Measurements from ENCODE around the gene STIM1.
"Not testable (repeated sequence)": the region's sequence is repeated elsewhere in the genome, so short reads cannot be mapped to it uniquely, and the experiment has no call there.

Gene STIM1

GRCh38 chr11:3856856-3857553 lies 1.5 kb downstream of the STIM1 start:
- no peak for DNase-seq

DNA sequence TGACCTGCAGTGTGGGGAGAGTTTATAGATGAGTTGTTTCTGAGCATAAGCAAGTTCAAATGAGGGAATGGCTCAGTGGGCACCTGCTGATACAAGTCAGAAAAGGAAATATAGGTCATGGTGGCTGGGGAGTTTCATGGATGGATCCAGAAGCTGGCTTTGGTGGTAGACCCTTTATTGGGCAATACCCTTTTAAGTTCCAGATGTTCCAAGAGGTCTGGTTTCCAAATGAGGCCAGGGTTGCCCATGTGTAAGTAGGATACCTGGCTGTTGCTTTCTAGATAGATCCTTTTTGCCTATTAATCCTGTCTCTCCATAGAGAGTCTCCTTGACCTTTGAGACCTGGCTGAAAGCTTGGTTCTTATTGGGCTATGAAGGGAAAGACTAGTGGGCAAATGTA lies 2.2 kb downstream of the STIM1 start:
- DNase-seq: no peak

DNA sequence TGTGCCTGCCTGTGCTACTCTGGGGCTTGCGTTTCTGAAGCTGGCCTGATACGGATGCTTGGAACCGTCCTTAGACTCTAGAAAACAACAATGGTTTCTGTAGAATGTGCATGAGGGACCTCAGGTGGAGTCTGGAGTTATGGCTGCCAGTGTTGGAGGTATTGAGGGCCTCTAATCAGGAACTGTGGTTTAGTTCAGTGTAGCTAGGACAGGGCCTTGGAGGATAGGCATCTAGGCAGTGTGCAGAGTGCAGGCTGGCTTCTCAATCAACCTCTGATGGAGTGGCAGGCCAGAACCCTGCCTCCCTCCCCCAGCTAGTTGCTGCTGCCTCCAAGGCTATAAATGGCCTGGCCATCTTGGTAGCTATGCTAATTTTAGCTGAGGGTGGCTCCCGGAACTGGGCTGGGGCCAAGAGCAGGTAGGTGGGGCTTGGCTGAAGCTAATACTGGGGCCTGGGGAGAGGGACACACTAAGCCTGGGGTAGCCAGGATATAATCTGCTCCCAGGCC lies 4.0 kb downstream of the STIM1 start:
- DNase-seq: no peak

DNA sequence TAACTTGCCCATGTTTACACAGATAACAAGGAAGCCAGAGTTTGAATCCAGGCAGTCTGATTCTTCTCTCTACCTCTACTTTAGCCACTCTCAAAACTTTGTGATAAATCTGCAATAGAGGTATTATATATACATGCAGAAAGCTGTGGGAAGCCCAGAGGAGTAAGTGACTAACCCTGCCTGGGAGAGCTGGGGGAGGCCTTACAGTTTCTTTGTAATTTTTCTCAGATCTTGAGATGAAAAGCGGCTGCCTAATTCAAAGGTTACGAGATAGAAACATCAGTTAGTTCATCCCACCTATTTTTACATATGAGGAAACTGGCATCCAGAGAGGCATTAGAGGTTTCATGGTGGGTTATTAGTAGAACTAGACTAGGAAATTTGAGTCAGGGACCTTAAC lies 4.9 kb downstream of the STIM1 start:
- peak; percentile 59 for DNase-seq

DNA sequence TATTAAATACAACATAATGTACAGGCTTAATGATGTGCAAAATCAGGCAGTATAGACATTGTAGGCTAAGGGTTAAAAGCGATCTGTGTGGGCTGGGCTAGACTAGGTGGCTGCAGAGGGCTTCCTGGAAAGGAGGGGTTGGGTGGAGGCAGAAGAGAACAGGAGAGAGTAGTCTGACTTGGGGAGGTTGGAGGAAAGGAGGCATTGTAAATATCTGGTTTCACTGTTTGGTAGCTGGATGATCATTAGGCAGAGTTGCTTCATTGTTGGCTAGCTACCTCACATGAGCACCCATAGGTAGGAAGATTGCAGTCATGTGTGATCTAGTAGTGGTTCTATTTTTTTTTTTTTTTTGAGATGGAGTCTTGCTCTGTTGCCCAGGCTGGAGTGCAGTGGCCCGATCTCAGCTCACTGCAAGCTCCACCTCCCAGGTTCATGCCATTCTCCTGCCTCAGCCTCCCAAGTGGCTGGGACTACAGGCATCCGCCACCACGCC lies 5.5 kb downstream of the STIM1 start:
- not testable (repeated sequence) for DNase-seq

GRCh38 chr11:3861683-3862082 lies 6.2 kb downstream of the STIM1 start:
- DNase-seq: no peak

DNA sequence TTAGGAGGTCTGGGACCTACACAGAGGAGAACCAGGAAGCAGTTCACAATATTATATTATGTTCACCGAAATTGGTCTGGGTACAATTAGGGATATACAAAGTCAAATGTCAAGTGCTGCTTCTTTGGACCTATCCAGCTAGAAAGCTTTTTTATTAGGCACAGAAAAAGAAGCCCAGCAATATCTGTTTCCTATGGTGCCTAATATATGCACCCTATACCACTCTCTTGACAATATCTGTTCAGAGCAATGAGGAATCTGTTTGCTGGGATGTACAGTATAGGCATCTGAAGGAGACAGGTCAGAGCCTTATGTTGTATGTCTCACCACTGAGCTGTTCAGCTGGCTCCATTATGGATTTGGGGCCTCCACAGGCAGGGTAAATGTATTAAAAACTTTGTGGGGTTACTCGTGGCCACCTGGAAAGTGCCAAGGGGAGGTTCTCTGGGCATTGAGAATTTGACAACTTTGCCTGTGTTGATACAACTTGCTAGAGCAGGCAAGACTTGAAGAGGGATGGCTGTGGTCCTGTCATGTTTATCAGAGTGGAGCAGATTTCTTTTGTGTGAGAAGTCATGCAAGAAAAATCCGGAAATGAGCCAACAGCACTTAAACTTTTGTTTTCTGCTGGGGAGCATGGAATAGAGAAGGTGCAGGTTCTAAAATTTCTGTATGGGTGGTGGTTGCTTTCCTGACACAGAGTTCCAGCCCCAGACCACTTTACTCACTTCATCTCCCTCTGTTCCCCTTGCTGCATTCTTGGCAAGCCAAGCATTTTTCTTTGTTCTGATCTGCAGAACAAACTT lies 10.1 kb downstream of the STIM1 start:
- no peak for DNase-seq

- no peak for DNase-seq
These were observed 10.7 kb downstream of the STIM1 start for GRCh38 chr11:3866206-3866605.

- no peak for DNase-seq
These were observed 11.4 kb downstream of the STIM1 start for GRCh38 chr11:3866836-3867208.

DNA sequence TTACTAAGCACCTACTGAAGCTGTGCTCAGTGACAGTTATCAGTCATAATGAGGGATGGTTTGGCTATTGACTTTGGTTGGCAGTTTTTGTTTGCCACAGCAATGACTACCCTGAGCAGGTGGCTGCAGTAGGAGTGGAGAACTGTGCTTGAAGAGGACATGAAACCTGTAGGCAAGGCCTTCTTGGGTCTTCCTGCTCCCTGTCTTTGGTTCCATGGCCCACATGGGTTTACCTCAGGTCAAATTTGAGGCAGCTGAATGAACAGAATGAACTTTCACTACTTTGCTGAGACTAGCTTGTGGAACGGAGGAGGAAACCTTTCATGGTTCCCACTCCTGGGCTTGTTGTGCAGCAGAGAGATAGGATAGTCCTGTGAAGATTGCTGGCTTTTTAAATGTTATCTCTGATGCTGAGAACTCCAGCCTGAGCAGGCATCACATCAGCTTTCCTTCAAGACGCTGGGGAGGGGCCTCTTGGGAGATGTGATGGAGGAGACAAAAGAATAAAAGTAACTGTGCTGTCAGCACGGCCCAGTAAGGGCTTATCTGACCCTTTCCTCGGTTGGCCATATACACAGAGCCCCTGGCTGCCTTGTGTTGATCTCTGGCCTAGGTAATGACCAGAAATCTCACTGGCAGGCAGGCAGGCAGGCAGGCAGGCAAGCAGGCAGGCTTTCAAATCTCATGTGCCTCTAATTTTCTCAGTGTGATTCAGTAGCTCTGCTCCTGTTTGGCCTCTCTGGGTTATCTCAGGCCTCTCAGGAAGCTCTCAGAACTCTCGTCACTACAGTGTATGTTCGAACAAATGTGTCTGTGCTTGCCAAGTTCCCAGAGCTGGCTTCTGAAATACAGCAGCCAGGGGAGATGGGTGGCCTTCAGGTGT lies 12.0 kb downstream of the STIM1 start:
- peak; percentile 53 for DNase-seq

GRCh38 chr11:3873712-3874349 lies 18.4 kb downstream of the STIM1 start:
- DNase-seq: no peak

DNA sequence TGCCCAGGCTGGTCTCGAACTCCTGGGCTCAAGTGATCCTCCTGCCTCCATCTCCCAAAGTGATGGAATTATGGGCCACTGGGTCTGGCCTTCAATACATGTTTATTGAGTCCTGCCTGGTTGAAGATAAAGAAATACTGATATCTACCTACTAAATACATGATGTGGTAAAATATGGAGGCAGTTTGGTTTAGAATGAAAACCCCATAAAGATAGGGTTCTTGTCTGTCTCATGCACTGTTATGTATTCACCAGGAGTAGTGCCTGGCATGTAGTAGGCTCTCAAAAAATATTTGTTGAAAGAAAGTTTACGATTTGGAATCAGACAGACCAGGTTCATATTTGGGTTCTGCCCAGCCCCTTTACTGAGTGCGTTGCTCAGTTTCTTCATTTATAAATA lies 21.1 kb downstream of the STIM1 start:
- no peak for DNase-seq

DNA sequence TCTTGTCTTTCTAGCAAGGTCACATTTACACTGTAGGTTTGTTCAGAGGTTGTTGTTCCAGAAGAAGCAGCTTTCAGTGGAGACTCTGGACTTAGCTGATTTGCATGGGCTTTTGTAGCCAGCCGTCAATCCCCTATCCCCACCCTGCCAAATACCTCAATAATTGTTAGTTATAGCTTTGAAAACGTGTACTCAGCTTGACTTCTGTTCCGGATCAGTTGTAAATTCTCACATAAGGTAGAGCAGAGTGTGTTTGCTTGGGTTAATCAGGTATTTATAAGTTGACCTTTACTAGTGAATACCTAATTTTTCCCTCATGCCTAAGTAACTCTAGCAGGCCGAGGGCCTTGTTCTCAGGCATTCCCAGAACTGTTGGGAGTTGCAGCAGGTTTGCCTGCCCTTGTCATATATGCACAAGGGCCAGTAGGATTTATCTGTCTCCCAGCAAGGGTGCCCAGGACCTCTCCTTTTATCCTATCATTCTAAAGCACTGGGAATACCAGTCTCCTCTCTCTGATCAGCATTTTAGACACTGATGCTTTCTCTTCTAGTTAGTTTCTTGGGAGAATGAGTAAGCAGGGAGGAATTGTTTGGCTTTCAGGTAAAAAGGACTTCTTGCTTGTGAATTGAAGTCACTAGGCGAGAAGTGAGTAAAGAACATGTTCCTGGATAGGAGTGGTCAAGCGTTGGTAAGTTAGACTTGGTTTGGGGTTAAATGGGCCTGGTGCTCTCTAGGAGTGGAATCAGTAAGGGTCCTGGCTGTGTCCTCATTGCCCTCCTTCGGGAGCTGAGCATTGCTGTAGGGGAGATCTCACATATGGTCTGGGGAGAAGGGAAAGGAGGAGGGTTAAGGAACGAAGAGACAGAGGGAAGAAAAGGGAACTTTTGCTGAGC lies 22.1 kb downstream of the STIM1 start:
- DNase-seq: no peak

DNA sequence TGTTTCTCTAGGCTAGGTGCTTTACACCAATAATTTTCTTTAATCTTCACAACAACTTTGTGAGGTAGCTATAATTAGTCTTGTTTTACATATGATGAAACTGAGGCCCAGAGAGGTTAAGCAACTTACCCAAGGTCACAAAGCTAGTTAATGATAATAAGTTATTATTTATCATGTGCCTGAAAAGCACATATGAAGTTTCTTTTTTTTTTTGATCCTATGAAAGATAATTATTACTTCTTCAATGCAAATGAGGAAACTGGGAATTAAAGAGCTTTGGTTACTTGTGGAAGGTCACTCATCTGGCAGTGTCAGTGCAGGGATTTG lies 22.8 kb downstream of the STIM1 start:
- no peak for DNase-seq

GRCh38 chr11:3879216-3879966 lies 23.9 kb downstream of the STIM1 start:
- DNase-seq: no peak

- no peak for DNase-seq
These were observed 24.6 kb downstream of the STIM1 start for GRCh38 chr11:3879967-3880542.

DNA sequence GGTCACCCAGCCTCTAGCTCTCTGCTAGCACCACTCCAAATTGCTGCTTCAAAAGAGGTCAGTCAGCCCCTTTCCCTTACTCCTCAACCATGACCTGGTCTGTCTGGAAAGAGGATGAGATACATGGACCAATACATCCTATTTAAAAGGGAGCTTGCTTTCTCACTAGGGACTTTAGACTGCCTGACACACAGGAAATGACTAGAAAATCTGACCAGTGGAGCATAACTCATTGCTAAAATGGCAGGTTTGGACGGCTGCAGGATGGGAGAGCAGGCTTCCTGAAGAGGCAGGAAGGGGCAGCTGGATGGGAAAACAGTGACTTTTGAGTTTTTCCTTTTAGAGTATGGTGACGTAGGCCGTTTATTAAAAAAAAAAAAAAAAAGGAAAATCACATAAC lies 25.3 kb downstream of the STIM1 start:
- no peak for DNase-seq

DNA sequence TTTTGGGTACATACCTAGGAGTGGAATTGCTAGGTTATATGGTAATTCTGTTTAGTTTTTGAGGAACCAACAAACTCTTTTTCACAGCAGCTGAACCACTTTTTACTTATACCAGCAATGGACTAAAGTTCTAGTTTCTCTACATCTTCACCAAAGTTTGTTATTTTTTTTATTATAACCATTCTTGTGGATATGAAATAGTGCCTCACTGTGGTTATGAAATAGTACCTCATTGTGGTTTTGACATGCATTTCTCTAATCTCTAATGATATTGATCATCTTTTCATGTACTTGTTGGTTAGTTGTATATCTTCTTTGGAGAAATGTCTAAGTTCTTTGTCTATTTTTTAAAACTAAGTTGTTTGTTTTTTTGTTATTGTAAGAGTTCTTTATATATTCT lies 27.2 kb downstream of the STIM1 start:
- DNase-seq: no peak

GRCh38 chr11:3885855-3886254 lies 30.4 kb downstream of the STIM1 start:
- no peak for DNase-seq

DNA sequence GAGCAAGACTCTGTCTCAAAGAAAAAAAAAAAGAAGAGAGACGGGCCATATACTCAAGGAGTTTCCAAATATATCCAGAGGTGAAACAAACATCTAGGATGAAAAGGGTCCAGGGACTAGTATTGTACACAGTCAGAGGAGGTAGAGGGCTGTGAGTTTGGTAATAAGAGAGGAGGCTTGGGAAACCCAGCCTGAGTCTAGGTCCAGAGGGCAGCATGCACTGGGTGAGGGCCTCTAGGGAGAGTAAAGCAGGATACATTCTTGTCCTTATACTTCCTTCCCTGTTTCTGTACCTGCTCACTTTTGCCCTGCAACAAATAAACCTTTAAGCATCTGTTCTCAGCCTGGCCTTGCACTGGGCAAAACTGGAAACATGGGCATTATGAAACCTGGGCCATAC lies 31.5 kb downstream of the STIM1 start:
- DNase-seq: no peak

GRCh38 chr11:3888876-3889275 lies 33.4 kb downstream of the STIM1 start:
- DNase-seq: no peak
